H1 (cell line): ENCODE data around the gene CEP68. TPM values are rescaled to one million over a fixed set of nuclear protein-coding genes. Genes with fewer than 3 reads are reported as not detected.

ENCODE experiments used
- CTCF ChIA-PET: fragments of 300-600 bp; sonication (Branson Sonifier 250); formaldehyde crosslinking; loops from one replicate; lab custom pipeline; 2021; ENCODE audit not compliant: partially characterized antibody; lab: Charles Lee
- POLR2A ChIA-PET: fragments of 300-600 bp; sonication (Branson Sonifier 250); formaldehyde crosslinking; loops from one replicate; lab custom pipeline; 2021; ENCODE audit warnings: inconsistent platforms; ENCODE audit not compliant: partially characterized antibody; lab: Charles Lee
- DNase-seq, 2 experiments: peaks; one replicate each; pipeline versions ENCODE4 v3.0.0 to v3.0.0-alpha.2; 2010 to 2022; ENCODE audit warnings: low spot score in 2 of 2, low read depth in 1 of 2, mixed read lengths in 1 of 2
- FAIRE-seq: peaks from 2 replicates; lab custom pipeline; 2011; peaks lifted over from hg19 to GRCh38; lab: Jason Lieb, UNC
- H2AFZ ChIP-seq: 2 replicates; pipeline ENCODE4 v1.8.1; 2012; ENCODE audit warnings: low read length, inconsistent platforms
- H2AK5ac ChIP-seq: 2 replicates; pipeline ENCODE4 v1.6.1; 2013; ENCODE audit warnings: low read depth, low read length
- H2BK120ac ChIP-seq: replicated peaks from 2 replicates; pipeline ENCODE3; 2013; ENCODE audit warnings: low read depth, low read length, inconsistent platforms
- H2BK12ac ChIP-seq: 2 replicates; pipeline ENCODE4 v1.6.1; 2013; ENCODE audit warnings: low read depth, low read length
- H2BK15ac ChIP-seq: 2 replicates; pipeline ENCODE4 v1.6.1; 2013; ENCODE audit warnings: low read length
- H2BK20ac ChIP-seq: 2 replicates; pipeline ENCODE4 v1.6.1; 2013; ENCODE audit warnings: low read length
- H2BK5ac ChIP-seq: 2 replicates; pipeline ENCODE4 v1.6.1; 2013; ENCODE audit warnings: low read depth, low read length
- H3K14ac ChIP-seq: 2 replicates; pipeline ENCODE4 v1.6.1; 2013; ENCODE audit warnings: inconsistent platforms; ENCODE audit not compliant: insufficient read length
- H3K18ac ChIP-seq: 2 replicates; pipeline ENCODE4 v1.6.1; 2013; ENCODE audit warnings: low read length; ENCODE audit errors: extremely low read depth
- H3K23ac ChIP-seq: 2 replicates; pipeline ENCODE4 v1.6.1; 2013; ENCODE audit warnings: inconsistent platforms; ENCODE audit not compliant: insufficient read length
- H3K23me2 ChIP-seq: 2 replicates; pipeline ENCODE4 v1.6.1; 2013; ENCODE audit warnings: low read depth, low read length
- H3K27ac ChIP-seq: 2 replicates; pipeline ENCODE4 v1.6.1; 2011; ENCODE audit warnings: low read depth, low read length, inconsistent platforms
- H3K27me3 ChIP-seq, 4 experiments: replicated peaks in 1 of 4; 1 replicate in 1 of 4; 2 replicates in 3 of 4; pipeline versions ENCODE4 v1.6.1 to v1.8.1; 2011 to 2013; ENCODE audit warnings: low read length in 3 of 4, mild to moderate bottlenecking in 3 of 4, inconsistent platforms in 2 of 4, mixed read lengths in 2 of 4, moderate library complexity in 1 of 4; ENCODE audit not compliant: control insufficient read depth in 3 of 4, insufficient read depth in 3 of 4; ENCODE audit errors: extremely low read depth in 1 of 4
- H3K36me3 ChIP-seq, 4 experiments: 2 replicates each; pipeline versions ENCODE4 v1.6.1 to v1.8.1; 2011 to 2013; ENCODE audit warnings: mild to moderate bottlenecking in 4 of 4, low read length in 3 of 4, moderate library complexity in 2 of 4, control low read depth in 1 of 4, inconsistent platforms in 1 of 4; ENCODE audit not compliant: insufficient read depth in 4 of 4, control insufficient read depth in 2 of 4
- H3K4ac ChIP-seq: replicated peaks from 2 replicates; pipeline ENCODE3; 2013; ENCODE audit warnings: low read length, low read depth, mixed read lengths, inconsistent platforms; ENCODE audit not compliant: insufficient read length
- H3K4me1 ChIP-seq, 4 experiments: replicated peaks in 1 of 4; 1 replicate in 1 of 4; 2 replicates in 3 of 4; pipeline versions ENCODE4 v1.6.1 to v1.8.1; 2011 to 2013; ENCODE audit warnings: low read length in 3 of 4, inconsistent platforms in 2 of 4, mixed read lengths in 1 of 4; ENCODE audit not compliant: insufficient read depth in 4 of 4, control insufficient read depth in 3 of 4
- H3K4me2 ChIP-seq, 2 experiments: 2 replicates each; pipeline versions ENCODE4 v1.6.1 to v1.8.1; 2011 to 2013; ENCODE audit warnings: low read depth in 2 of 2, low read length in 2 of 2, control low read depth in 1 of 2, inconsistent platforms in 1 of 2, mild to moderate bottlenecking in 1 of 2; ENCODE audit not compliant: insufficient read depth in 1 of 2
- H3K4me3 ChIP-seq, 4 experiments: fragments of 200-600, 300-600 bp in 1 of 4; sonication (generic), shearing (Covaris generic), sonication (Bioruptor Twin) in 1 of 4; 2 replicates each; pipeline versions ENCODE4 v1.5.1 to v1.8.1; 2011 to 2016; ENCODE audit warnings: low read length in 4 of 4, low read depth in 3 of 4, control low read depth in 2 of 4, inconsistent platforms in 2 of 4, mild to moderate bottlenecking in 2 of 4, mixed read lengths in 1 of 4, moderate library complexity in 1 of 4; ENCODE audit not compliant: insufficient read depth in 2 of 4; ENCODE audit errors: extremely low read depth in 1 of 4
- H3K56ac ChIP-seq: replicated peaks from 2 replicates; pipeline ENCODE3; 2013; ENCODE audit warnings: low read depth, mild to moderate bottlenecking, mixed read lengths, low read length, inconsistent platforms; ENCODE audit not compliant: insufficient read length
- H3K79me1 ChIP-seq: 2 replicates; pipeline ENCODE4 v1.6.1; 2013; ENCODE audit warnings: low read depth, low read length, control low read depth
- H3K79me2 ChIP-seq, 2 experiments: 2 replicates each; pipeline versions ENCODE4 v1.6.1 to v1.8.1; 2012 to 2013; ENCODE audit warnings: low read length in 2 of 2, mild to moderate bottlenecking in 2 of 2, inconsistent platforms in 1 of 2; ENCODE audit not compliant: insufficient read depth in 2 of 2, control insufficient read depth in 1 of 2
- H3K9ac ChIP-seq, 4 experiments: replicated peaks in 1 of 4; 1 replicate in 1 of 4; 2 replicates in 3 of 4; pipeline versions ENCODE4 v1.6.1 to v1.8.1; 2011 to 2013; ENCODE audit warnings: low read depth in 3 of 4, low read length in 3 of 4, control low read depth in 2 of 4, mild to moderate bottlenecking in 2 of 4, moderate library complexity in 2 of 4, inconsistent platforms in 1 of 4; ENCODE audit errors: extremely low read depth in 1 of 4
- H3K9me3 ChIP-seq, 2 experiments: 2 replicates each; pipeline versions ENCODE4 v1.6.1 to v1.8.1; 2012 to 2013; ENCODE audit warnings: mild to moderate bottlenecking in 2 of 2, moderate library complexity in 2 of 2, control low read depth in 1 of 2, inconsistent platforms in 1 of 2, low read depth in 1 of 2, low read length in 1 of 2, mixed read lengths in 1 of 2; ENCODE audit not compliant: insufficient read depth in 2 of 2
- H4K20me1 ChIP-seq, 2 experiments: replicated peaks in 1 of 2; 2 replicates each; pipeline versions ENCODE3 to v1.8.1; 2011 to 2013; ENCODE audit warnings: inconsistent platforms in 2 of 2, low read length in 2 of 2, mild to moderate bottlenecking in 1 of 2; ENCODE audit not compliant: insufficient read depth in 2 of 2, control insufficient read depth in 1 of 2
- H4K5ac ChIP-seq: 2 replicates; pipeline ENCODE4 v1.6.1; 2013; ENCODE audit warnings: low read length, low read depth, mixed read lengths, inconsistent platforms; ENCODE audit not compliant: insufficient read length
- H4K8ac ChIP-seq: 2 replicates; pipeline ENCODE4 v1.8.0; 2013; ENCODE audit warnings: mild to moderate bottlenecking, moderate library complexity, low read length, inconsistent platforms; ENCODE audit not compliant: insufficient read depth; ENCODE audit errors: extremely low read depth
- H4K91ac ChIP-seq: replicated peaks from 2 replicates; pipeline ENCODE3; 2013; ENCODE audit warnings: low read length, mixed read lengths, inconsistent platforms; ENCODE audit not compliant: insufficient read length
- CEBPB ChIP-seq: IDR thresholded peaks from 2 replicates; pipeline ENCODE4 v1.6.1; 2012; ENCODE audit warnings: low read depth, low read length
- WGBS, 2 experiments: shearing (Covaris generic) in 1 of 2; methylation state at CpG; one replicate each; pipeline versions ENCODE4 v1.1.6 to v1.1.7; 2013 to 2015; ENCODE audit warnings: low lambda C conversion rate in 2 of 2, mixed read lengths in 2 of 2, inconsistent platforms in 1 of 2, low coverage in 1 of 2, missing lambda C conversion rate in 1 of 2; ENCODE audit not compliant: insufficient replicate concordance in 2 of 2, insufficient coverage in 1 of 2, insufficient read length in 1 of 2; ENCODE audit errors: extremely low coverage in 1 of 2, missing lambda C conversion rate in 1 of 2; 5-methylcytosine and 5-hydroxymethylcytosine counted together
- polyA plus RNA-seq, 7 experiments: library from polyadenylated mRNA; depleted of rRNA in 3 of 7; stranded (reverse) in 5 of 7; unstranded in 2 of 7; fragments of >200 nt in 5 of 7; fragments of 200-250 nt in 2 of 7; gene quantifications; 1 replicate in 5 of 7; 2 replicates in 1 of 7; 4 replicates in 1 of 7; pipeline versions ENCODE4 v1.2.1 to v1.2.3, GENCODE V29; 2011 to 2013; ENCODE audit warnings: missing spikeins in 2 of 7, mixed read lengths in 2 of 7
- total RNA-seq: library from RNA; stranded (reverse); fragmentation: NEBNext Ultra II Directional; extraction: Animal tissue kit (Norgen Biotek cat#: 25700); gene quantifications from 2 replicates; pipeline ENCODE4 v1.2.1, GENCODE V29; 2021

CEP68 gene
- total and polyA plus RNA-seq, 2 of the 8 experiments (the other 6 are each of a cell fraction or from before 2014, with no cell fraction given): 23.2 to 24.7 TPM

GRCh38 chr2:65054749-65055421 is 1.3 kb upstream of the CEP68 start:
- H3K79me2 ChIP-seq: peaks cover 9 to 32% of the 10 kb centered on the region in 2 experiments; a peak in 3 of 4 replicates
- no peak overlapping the region for H2BK120ac ChIP-seq
- H4K8ac ChIP-seq: no peak overlapping the region
- FAIRE-seq: no peak
- H4K5ac ChIP-seq: no peak overlapping the region
- H3K36me3 ChIP-seq: no peaks in the 10 kb centered on the region; a peak in 1 of 8 replicates
- no peak overlapping the region for H2AFZ ChIP-seq
- peak overlapping the region in 2 of 4 experiments; percentile 74 to 86; a peak in 5 of 8 replicates for H3K4me3 ChIP-seq
- no peak overlapping the region for H3K23ac ChIP-seq
- H3K4me1 ChIP-seq: peaks cover 0 to 7% (median 3%) of the 10 kb centered on the region in 4 experiments; a peak in 4 of 7 replicates
- no peaks in the 10 kb centered on the region for H3K9me3 ChIP-seq
- peaks cover 0 to 3% (median 1%) of the 10 kb centered on the region in 4 experiments; a peak in 1 of 7 replicates for H3K27me3 ChIP-seq
- no peak for DNase-seq
- H3K27ac ChIP-seq: no peak overlapping the region
- ChIA-PET CTCF (interaction anchor here (0.5 to 3.1 kb wide), 11 partner anchors 9 to 519 kb away, joined by 3 to 17 read pairs (median 4); no protein-coding TSS in a partner anchor), POLR2A (interaction anchor here (0.6 to 8.1 kb wide), 10 partner anchors 9 to 173 kb away, joined by 3 to 84 read pairs (median 6); partner anchors contain the start of genes ACTR2 and RAB1A)
- TF ChIP-seq CEBPB: no peak
- no peak overlapping the region for H2BK5ac ChIP-seq
- no peak overlapping the region for H4K91ac ChIP-seq
- no peak overlapping the region for H2AK5ac ChIP-seq
- H3K4me2 ChIP-seq: peak overlapping the region; percentile 87 to 90; a peak in 3 of 4 replicates
- no peak overlapping the region for H3K9ac ChIP-seq
- no peak overlapping the region for H2BK15ac ChIP-seq
- no peak overlapping the region for H3K14ac ChIP-seq
- H3K4ac ChIP-seq: no peak overlapping the region
- peaks cover 10% of the 10 kb centered on the region; the same call in 1 of the 2 replicates for H3K79me1 ChIP-seq
- WGBS, 2 experiments: 87% methylated on average over 4 of the region's 4 CpGs; no CpG with 5 or more reads in 1 of the 2 experiments
- H4K20me1 ChIP-seq: peaks cover 0 to 7% of the 10 kb centered on the region in 2 experiments
- no peak overlapping the region for H3K56ac ChIP-seq
- peaks cover 9% of the 10 kb centered on the region for H3K23me2 ChIP-seq
- no peak overlapping the region for H2BK20ac ChIP-seq
- H3K18ac ChIP-seq: no peak overlapping the region
- no peak overlapping the region for H2BK12ac ChIP-seq
